HG03354 (cell line): ENCODE measurements around the gene GALNT17.

ENCODE experiments used
- ATAC-seq: cut with Tn5 transposase; IDR thresholded peaks from one replicate; pipeline ENCODE4 v1.9.1; 2021; ENCODE audit warnings: mild to moderate bottlenecking; ENCODE audit not compliant: unreplicated experiment, poor library complexity, severe bottlenecking

Gene GALNT17

DNA sequence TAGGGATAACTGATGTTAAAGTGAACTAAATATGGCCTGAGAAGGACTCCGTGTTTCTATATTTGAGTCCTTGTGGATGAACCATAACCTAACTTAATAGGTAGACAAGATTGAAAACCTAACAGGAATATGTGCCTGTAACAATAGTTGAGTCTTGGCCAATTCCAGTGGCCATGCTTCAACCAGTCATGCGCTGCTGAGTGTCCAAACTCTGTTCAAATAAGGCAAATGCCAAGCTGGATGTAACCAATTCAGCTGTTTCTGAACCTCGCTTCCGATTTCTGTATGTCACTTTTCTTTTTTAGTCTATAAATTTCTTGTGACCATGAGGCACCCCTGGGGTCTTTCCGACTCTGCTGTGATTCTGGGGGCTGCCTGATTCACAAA, 608.2 kb downstream of the GALNT17 start:
- ATAC-seq, result no peak

DNA sequence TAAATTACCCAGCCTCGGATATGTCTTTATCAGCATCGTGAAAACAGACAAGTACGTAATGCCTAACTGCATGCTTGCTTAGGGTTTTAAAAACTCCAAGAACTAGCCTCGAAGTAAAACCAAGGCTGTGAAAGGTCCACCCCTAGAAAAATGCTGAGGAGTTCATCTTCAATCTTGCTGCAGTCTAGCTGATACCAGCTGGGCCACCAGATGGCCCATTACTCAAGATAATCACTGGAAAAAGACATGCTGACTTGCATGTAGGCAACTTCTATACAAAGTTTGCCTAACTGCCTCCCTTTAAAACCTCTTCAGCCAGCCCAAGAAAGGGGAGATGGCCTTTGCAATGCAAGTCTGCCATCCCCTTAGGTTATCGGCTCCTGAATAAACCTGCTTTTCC, 614.1 kb downstream of the GALNT17 start:
- no peak for ATAC-seq

DNA sequence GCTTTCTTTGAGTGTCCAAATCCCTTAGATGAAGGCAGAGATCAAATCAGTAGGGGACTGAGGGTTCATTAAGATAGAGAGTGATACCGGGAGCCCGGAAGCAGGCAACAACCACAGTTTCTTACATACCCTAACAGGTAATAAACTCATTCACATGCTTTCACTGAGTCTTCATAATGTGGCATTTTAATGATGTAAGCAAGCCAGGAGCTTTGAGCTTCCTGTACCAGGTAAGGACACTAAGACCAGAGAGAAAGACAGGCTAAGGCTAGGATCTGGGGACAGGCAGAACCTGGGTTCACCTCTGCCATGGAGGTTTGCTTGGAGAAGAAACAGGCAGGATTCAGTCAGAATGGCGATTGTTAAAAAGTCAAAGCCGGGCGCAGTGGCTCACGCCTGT, 618.3 kb downstream of the GALNT17 start:
- ATAC-seq, result no peak

DNA sequence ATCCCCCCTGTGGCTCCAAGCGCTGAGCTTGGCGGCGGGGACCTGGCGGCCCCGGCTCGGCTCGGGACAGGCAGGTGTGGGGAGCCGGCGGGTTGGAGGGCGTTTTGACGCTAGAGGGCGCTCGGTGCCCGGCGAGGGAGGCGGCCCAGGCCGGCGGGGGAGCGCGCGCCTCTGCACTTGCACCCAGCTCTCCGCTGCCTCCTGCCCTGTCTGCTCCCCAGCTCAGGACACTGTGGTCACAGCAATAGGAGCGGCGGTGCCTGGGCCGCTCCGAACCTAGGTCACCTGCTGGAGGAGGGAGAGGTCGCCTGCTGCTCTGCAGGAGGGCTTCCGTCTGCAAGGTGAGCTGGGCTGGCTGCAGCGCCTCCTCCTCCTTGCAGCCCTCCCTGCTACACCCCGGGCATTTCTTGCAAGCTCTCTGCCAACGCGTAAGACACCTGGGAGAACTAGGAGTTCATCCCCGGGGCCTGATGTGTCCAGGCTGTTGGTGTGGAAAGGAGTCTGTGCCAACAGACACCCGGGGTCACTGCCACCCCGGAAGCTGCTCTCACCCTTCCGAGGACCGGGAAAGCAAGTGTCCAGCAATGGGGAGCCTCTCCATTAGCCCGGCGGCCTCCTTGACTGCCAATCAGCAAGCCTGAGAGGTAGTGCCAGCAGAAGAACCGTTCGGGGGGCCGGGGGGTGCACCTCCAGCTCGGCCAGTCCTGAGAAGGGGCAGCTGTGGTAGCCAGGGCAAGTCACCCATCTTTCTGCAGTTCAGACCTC, 620.4 kb downstream of the GALNT17 start:
- ATAC-seq, result peak; percentile 47

DNA sequence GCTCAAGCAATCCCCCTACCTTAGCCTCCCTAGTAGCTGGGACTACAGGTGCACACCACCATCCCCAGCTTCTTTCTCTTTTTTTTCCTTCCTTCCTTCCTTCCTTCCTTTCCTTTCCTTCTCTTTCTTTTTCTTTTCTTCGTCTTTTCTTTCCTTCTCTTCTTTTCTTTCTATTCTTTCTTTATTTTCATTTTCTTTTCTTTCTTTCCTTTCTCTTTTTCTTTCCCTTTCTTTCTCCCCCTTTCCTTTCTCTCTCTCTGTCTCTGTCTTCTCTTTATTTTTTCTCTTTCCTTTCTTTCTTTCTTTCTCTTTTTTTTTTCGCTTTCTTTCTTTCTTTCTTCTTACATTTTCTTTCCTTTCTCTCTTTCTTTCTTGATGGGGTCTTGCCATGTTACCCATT, 621.3 kb downstream of the GALNT17 start:
- no peak for ATAC-seq

DNA sequence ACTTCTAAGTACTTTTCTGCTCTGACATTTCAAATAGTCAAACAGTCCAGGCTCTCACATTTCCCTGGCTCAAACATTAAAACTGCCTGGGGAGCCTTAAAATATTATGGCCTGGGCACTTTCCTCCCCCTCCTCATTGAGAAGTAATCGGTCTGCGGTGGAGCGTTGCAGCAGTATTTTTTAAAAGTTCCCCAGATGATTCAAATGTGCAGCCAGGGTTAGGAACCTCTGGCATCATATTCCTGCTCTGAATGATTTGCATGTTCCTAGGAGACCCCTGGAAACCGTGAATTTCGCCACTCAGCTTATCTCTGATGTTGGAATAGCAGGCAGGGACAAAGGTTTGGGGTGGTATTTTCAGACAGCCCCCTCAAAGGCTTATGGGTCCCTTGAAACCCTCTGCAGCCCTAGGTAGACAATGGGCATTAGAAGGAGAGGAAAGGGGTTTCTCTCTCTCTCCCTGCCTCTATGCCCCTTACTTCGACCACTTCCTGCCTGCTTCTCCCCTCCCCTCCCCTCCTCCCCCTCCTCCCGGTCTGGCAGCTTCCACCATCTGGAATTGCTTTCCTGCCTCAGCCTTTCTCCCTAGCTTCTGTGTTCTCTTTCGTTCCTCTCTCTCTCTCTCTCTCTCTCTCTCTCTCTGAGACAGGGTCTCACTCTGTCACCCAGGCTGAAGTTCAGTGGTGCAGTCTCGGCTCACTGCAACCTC, 622.2 kb downstream of the GALNT17 start:
- ATAC-seq, result no peak

DNA sequence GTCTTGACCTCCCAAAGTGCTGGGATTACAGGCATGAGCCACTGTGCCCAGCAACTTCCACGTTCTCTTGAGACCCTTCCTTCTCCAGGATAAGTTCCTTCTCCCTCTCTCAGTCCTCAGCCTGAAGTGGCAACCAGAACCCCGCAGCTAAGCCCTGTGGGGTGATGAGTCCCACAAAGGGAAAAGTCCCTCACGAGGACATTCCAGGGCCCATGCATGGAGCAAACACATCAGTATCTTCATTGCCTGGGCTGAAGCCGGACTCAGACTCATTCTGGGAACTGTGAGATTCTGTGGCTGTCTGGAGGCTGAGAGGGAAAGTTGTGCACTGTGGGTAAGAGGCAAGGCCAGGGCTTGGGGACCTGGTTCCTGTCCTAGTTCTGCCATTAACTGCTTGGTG, 622.9 kb downstream of the GALNT17 start:
- ATAC-seq, result no peak

DNA sequence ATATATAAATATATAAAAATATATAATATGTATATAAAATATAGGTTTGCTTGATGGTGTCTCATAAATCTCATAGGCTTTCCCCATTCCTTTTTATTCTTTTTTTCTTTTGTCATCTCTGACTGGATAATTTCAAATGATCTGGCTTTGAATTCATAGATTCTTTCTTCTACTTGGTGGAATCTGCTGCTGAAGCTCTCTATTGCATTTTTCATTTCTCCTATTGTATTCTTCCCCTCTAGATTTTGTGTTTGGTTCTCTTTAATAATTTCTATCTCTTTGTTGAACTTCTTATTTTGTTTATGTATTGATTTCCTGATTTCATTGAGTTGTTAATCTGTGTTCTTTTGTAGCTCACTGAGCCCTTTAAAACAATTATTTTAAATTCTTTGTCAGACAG, 629.4 kb downstream of the GALNT17 start:
- ATAC-seq, result no peak
